CD4-positive, alpha-beta T cell (primary cell): ENCODE results near the gene SYTL4. TPM values are rescaled to one million over a fixed set of nuclear protein-coding genes. Genes with fewer than 3 reads are reported as not detected.

Experiments
- ATAC-seq: fragments of 200-7000 bp; cut with Tn5 transposase; one replicate; pipeline ENCODE4 v1.10.0; 2022; ENCODE audit warnings: mild to moderate bottlenecking; ENCODE audit not compliant: poor library complexity
- CTCF ChIA-PET: fragments of 350-600 bp; sonication (Branson Sonifier 250); formaldehyde crosslinking; loops from one replicate; lab custom pipeline; 2021; ENCODE audit warnings: antibody characterized with exemption, inconsistent platforms; lab: Charles Lee
- POLR2A ChIA-PET: fragments of 350-600 bp; sonication (Branson Sonifier 250); formaldehyde crosslinking; loops from one replicate; lab custom pipeline; 2021; ENCODE audit warnings: antibody characterized with exemption, inconsistent platforms; lab: Charles Lee
- DNase-seq, 14 experiments: peaks; one replicate each; pipeline ENCODE4 v3.0.0-alpha.2; 2013 to 2020; ENCODE audit warnings: mixed read lengths in 2 of 14
- H3K27ac ChIP-seq, 2 donors: one replicate each; pipeline versions ENCODE4 v1.5.1 to v1.7.0; 2013; ENCODE audit warnings: low read length in 2 of 2, low read depth in 1 of 2, mild to moderate bottlenecking in 1 of 2
- H3K27me3 ChIP-seq, 2 experiments: 1 replicate in 1 of 2; 2 replicates in 1 of 2; pipeline versions ENCODE4 v1.6.1 to v1.7.0; 2013; ENCODE audit warnings: low read length in 2 of 2, control low read depth in 1 of 2, mild to moderate bottlenecking in 1 of 2, moderate library complexity in 1 of 2; ENCODE audit not compliant: insufficient read depth in 2 of 2, control insufficient read depth in 1 of 2
- H3K36me3 ChIP-seq: one replicate; pipeline ENCODE4 v1.6.1; 2013; ENCODE audit warnings: low read length, control low read depth; ENCODE audit not compliant: insufficient read depth
- H3K4me1 ChIP-seq: one replicate; pipeline ENCODE4 v1.6.1; 2013; ENCODE audit warnings: low read length, control low read depth; ENCODE audit not compliant: insufficient read depth
- H3K4me3 ChIP-seq: one replicate; pipeline ENCODE4 v1.5.1; 2013; ENCODE audit warnings: mild to moderate bottlenecking, low read length, moderate library complexity
- H3K9me3 ChIP-seq, 2 experiments: 1 replicate in 1 of 2; 2 replicates in 1 of 2; pipeline versions ENCODE4 v1.6.1 to v1.7.0; 2013; ENCODE audit warnings: low read length in 2 of 2, mild to moderate bottlenecking in 2 of 2, control low read depth in 1 of 2, moderate library complexity in 1 of 2; ENCODE audit not compliant: control insufficient read depth in 1 of 2, insufficient read depth in 1 of 2
- H3K27ac Mint-ChIP-seq: one replicate; pipeline ENCODE4 v1.8.0; 2020; ENCODE audit warnings: mixed read lengths
- H3K27me3 Mint-ChIP-seq: one replicate; pipeline ENCODE4 v1.8.0; 2021; ENCODE audit warnings: mixed read lengths
- H3K36me3 Mint-ChIP-seq: one replicate; pipeline ENCODE4 v1.8.0; 2021; ENCODE audit warnings: low read depth, mixed read lengths
- H3K4me1 Mint-ChIP-seq: one replicate; pipeline ENCODE4 v1.8.0; 2021; ENCODE audit warnings: low read depth, mixed read lengths
- H3K4me3 Mint-ChIP-seq: one replicate; pipeline ENCODE4 v1.8.0; 2020; ENCODE audit warnings: mild to moderate bottlenecking, mixed read lengths
- H3K9me3 Mint-ChIP-seq: one replicate; pipeline ENCODE4 v1.8.0; 2020; ENCODE audit warnings: mixed read lengths
- intact Hi-C, 2 experiments: fragments of 100-400 bp; cut with DNase I in 1 of 2; cut with micrococcal nuclease in 1 of 2; formaldehyde crosslinking; loops; one replicate each; pipeline versions ENCODE4 v1.15.1 to v1.9.0; 2023 to 2025; cut with DNase I, micrococcal nuclease
- total RNA-seq, 174 experiments: library from RNA in 2 of 174; stranded (reverse) in 2 of 174; gene quantifications; one replicate each; pipeline ENCODE4 v1.2.3 and lab custom pipeline; 2021 to 2026
- TF ChIP-seq, protein P1 (sequence below): fragments of 200-600 bp; IDR thresholded peaks from one replicate; pipeline ENCODE4 v1.8.0; 2022; ENCODE audit warnings: antibody characterized with exemption, mild to moderate bottlenecking

SYTL4 gene
- total RNA-seq, 2 experiments from 2014 or later, result not detected

DNA sequence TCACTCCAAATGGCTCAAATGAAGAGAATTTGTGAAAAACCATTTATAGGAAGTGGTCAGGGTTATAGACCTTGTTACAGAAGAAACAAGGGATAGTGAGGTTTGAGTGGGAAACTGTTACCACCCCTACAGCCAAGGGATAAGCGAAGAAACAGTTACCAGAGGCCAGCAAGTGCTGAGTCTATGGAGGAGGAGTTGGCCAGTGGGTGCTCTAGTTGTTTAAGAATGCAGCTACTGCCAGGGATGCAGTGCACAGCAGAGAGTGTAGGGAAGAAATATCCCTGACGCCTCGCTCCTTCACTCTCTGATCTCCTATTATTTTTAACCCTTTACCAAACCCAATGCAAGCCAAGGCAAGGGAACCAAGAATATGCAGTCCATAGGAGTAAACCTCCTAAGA lies 15.2 kb upstream of the SYTL4 start:
- H3K4me1 Mint-ChIP-seq, result no peaks in the 10 kb centered on the region

DNA sequence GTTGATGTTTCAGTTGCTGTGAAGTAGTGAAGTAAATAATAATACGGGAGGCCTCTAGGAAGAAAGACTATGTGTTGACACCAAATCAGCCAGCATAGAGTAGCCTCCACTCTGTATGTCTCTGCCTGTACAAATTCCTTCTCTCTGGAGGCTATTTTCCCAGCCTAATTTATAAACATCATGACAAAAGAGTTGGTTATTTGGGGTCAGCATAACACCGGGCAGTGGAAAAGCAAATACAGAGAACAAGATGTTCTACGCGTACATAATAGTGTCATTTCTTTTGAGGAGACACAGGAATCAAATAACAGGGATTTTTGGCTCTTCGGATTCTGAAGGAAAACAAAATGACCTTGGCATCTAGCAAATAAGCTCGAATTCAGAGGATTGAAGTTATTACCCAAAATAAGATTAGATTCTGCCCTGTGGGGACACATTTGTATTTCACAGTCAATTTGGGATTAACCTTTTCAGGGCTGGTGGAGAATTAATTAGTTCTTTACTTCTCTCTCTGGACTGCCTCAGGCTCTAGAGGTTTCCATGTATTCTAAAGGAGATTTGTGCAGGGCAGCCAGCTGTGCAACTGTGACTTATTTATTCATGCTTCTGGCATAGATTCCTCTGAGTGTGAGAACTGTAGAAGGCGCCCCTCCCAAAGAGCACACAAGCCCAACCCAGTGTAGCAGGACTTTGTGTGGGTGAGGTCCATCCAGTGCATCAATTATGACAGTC lies 14.1 kb upstream of the SYTL4 start:
- Histone ChIP-seq H3K27ac (no peak overlapping the region), H3K36me3 (no peaks in the 10 kb centered on the region), H3K4me3 (no peak overlapping the region), H3K9me3 (no peaks in the 10 kb centered on the region), H3K27me3 (peaks cover 3 to 4% of the 10 kb centered on the region in 2 experiments), H3K4me1 (no peaks in the 10 kb centered on the region)
- Mint-ChIP-seq H3K36me3 (no peaks in the 10 kb centered on the region), H3K27me3 (peaks cover 18% of the 10 kb centered on the region), H3K9me3 (no peaks in the 10 kb centered on the region), H3K4me1 (no peaks in the 10 kb centered on the region), H3K4me3 (no peak overlapping the region), H3K27ac (no peak overlapping the region)
- ATAC-seq, result no peak
- intact Hi-C loops, result no loop called here
- no peak for DNase-seq
- ChIA-PET POLR2A (no interaction called here), CTCF (no interaction called here)
- TF ChIP-seq, protein P1, sequence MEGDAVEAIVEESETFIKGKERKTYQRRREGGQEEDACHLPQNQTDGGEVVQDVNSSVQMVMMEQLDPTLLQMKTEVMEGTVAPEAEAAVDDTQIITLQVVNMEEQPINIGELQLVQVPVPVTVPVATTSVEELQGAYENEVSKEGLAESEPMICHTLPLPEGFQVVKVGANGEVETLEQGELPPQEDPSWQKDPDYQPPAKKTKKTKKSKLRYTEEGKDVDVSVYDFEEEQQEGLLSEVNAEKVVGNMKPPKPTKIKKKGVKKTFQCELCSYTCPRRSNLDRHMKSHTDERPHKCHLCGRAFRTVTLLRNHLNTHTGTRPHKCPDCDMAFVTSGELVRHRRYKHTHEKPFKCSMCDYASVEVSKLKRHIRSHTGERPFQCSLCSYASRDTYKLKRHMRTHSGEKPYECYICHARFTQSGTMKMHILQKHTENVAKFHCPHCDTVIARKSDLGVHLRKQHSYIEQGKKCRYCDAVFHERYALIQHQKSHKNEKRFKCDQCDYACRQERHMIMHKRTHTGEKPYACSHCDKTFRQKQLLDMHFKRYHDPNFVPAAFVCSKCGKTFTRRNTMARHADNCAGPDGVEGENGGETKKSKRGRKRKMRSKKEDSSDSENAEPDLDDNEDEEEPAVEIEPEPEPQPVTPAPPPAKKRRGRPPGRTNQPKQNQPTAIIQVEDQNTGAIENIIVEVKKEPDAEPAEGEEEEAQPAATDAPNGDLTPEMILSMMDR, result no peak

More for the DNA sequence above, 15.2 kb upstream of the SYTL4 start:
- H3K4me3 Mint-ChIP-seq, result no peak overlapping the region
- H3K36me3 ChIP-seq, result no peaks in the 10 kb centered on the region
- no peaks in the 10 kb centered on the region for H3K4me1 ChIP-seq
- ChIA-PET CTCF (no interaction called here), POLR2A (no interaction called here)
- H3K9me3 Mint-ChIP-seq, result no peaks in the 10 kb centered on the region
- no peak overlapping the region for H3K27ac ChIP-seq
- intact Hi-C loops, result no loop called here
- peaks cover 3 to 4% of the 10 kb centered on the region in 2 experiments for H3K27me3 ChIP-seq
- ATAC-seq (no peak), DNase-seq (no peak)
- TF ChIP-seq, protein P1, result no peak
- no peak overlapping the region for H3K4me3 ChIP-seq
- no peaks in the 10 kb centered on the region for H3K36me3 Mint-ChIP-seq
- H3K27ac Mint-ChIP-seq, result no peak overlapping the region
- H3K27me3 Mint-ChIP-seq, result peaks cover 24% of the 10 kb centered on the region
- H3K9me3 ChIP-seq, result no peaks in the 10 kb centered on the region

DNA sequence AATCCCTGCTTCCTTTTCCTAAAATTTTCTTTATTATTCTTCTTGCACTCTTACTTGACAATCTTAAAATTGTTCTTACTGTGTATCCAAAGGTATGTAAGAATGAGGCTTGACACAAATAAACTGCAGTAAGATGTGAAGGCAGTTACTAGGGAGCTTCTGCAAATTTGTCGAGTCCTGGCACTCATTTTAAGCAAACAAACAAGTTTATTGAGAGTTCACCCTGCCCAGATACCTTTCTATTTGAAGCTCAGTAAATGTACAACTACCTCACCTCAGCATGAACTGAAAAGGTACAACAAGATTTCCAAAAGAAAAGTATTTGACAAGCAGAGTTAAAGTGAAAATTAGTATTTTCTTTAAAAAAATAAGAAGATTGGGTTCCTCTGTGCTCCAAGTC lies 13.3 kb upstream of the SYTL4 start:
- intact Hi-C loops, result no loop called here
- no peaks in the 10 kb centered on the region for H3K9me3 Mint-ChIP-seq
- no peaks in the 10 kb centered on the region for H3K36me3 Mint-ChIP-seq
- H3K27ac Mint-ChIP-seq, result no peak overlapping the region
- CTCF ChIA-PET, result no interaction called here
- POLR2A ChIA-PET, result no interaction called here
- ATAC-seq (no peak), DNase-seq (no peak)
- no peaks in the 10 kb centered on the region for H3K4me1 Mint-ChIP-seq
- H3K9me3 ChIP-seq, result no peaks in the 10 kb centered on the region
- H3K4me3 Mint-ChIP-seq, result no peak overlapping the region
- H3K36me3 ChIP-seq, result no peaks in the 10 kb centered on the region
- H3K4me3 ChIP-seq, result no peak overlapping the region
- H3K27ac ChIP-seq, result no peak overlapping the region
- H3K27me3 ChIP-seq, result peaks cover 3 to 4% of the 10 kb centered on the region in 2 experiments
- peaks cover 14% of the 10 kb centered on the region for H3K27me3 Mint-ChIP-seq
- H3K4me1 ChIP-seq, result no peaks in the 10 kb centered on the region
- TF ChIP-seq, protein P1, result no peak
